Measurements from ENCODE around the gene TBC1D22A. TPM values are rescaled to one million over a fixed set of nuclear protein-coding genes. Genes with fewer than 3 reads are reported as not detected.

The TBC1D22A gene
- total RNA-seq, 4 donors from 2014 or later, result 10.8 to 32.2 (median 22.3) TPM

- no peak for TF ChIP-seq CTCF (IDR thresholded peaks at IDR 0.05; ENCODE audit: low read depth)
Measured at GRCh38 chr22:46854125-46854870, 91.8 kb downstream of the TBC1D22A start.

GRCh38 chr22:46855681-46856080 is 93.2 kb downstream of the TBC1D22A start:
- TF ChIP-seq CTCF (IDR thresholded peaks at IDR 0.05; ENCODE audit: low read depth), result no peak

GRCh38 chr22:46856661-46857060 is 94.2 kb downstream of the TBC1D22A start:
- TF ChIP-seq CTCF (IDR thresholded peaks at IDR 0.05; ENCODE audit: low read depth), result no peak

- no peak for TF ChIP-seq CTCF (IDR thresholded peaks at IDR 0.05; ENCODE audit: low read depth)
Measured at GRCh38 chr22:46857142-46857884, 94.9 kb downstream of the TBC1D22A start.

GRCh38 chr22:46857885-46858143 is 95.4 kb downstream of the TBC1D22A start:
- no peak for TF ChIP-seq CTCF (IDR thresholded peaks at IDR 0.05; ENCODE audit: low read depth)

- no peak for TF ChIP-seq CTCF (IDR thresholded peaks at IDR 0.05; ENCODE audit: low read depth)
Measured at GRCh38 chr22:46858181-46858771, 95.8 kb downstream of the TBC1D22A start.

- no peak for TF ChIP-seq CTCF (IDR thresholded peaks at IDR 0.05; ENCODE audit: low read depth)
Measured at GRCh38 chr22:46860562-46860961, 98.1 kb downstream of the TBC1D22A start.
